ENCODE measurements around the gene UBASH3B.
"Not testable (repeated sequence)": the region's sequence is repeated elsewhere in the genome, so short reads cannot be mapped to it uniquely, and the experiment has no call there.

UBASH3B gene

DNA sequence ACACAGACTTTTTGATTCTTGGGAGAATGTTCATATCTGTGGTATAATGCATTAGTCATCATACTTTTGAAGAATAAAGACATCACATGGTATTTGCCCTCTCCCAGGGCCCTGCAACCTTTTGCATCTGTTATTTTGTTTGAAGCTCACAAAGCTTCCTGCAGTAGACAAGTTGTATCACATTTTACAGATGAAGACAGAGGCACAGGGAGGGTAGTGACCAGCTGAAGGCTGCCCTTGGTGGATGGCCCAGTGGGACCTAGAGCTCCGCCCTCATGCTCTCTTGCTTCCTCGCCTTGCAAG lies 66.4 kb downstream of the UBASH3B start:
- no peak for DNase-seq
- in situ Hi-C loops (cut with MboI; ENCODE audit: low pct_unique_long_range_greater_than_20kb, low sequenced_read_pairs), result no loop called here

DNA sequence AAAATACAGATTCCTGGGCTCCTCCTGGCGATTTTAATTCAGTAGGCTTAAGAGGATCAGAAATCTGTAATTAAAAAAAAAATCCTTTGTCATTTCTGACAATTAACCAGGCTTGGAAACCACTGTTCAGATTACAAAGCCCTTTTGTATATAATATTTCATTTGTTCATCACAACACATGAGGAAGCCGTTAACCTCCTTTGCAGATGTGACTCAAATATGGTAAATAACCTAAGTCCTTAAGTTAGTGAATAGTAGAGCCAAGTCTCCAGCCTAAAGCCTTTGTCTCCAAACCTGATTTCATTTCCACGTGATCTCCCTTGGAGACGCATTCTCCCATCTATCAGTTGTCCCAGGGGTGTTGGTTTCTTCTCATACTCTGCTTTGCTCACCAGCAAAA lies 67.6 kb downstream of the UBASH3B start:
- in situ Hi-C loops (cut with MboI; ENCODE audit: low pct_unique_long_range_greater_than_20kb, low sequenced_read_pairs), result no loop called here
- no peak for DNase-seq

DNA sequence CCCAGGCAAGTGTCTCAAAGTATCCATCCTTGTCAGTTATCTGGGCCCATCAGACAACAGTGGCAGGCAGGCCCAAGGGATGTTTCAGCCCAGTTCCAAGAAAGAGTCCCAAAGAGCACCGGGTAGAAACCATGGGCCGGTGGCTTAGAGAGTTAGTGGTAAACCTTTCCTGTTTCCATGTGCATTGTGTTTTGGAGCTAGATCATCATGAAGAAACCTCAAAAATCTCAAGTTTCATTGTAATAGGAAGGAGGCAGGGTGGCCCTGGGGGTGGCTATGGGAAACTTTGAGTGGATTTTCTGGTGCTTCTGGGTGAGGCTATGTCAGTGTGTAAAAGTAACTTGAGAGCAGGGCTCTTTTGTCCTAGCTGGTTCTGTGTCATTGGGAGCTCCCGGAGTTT lies 68.1 kb downstream of the UBASH3B start:
- DNase-seq, result peak; percentile 86
- in situ Hi-C loops (cut with MboI; ENCODE audit: low pct_unique_long_range_greater_than_20kb, low sequenced_read_pairs), result no loop called here

DNA sequence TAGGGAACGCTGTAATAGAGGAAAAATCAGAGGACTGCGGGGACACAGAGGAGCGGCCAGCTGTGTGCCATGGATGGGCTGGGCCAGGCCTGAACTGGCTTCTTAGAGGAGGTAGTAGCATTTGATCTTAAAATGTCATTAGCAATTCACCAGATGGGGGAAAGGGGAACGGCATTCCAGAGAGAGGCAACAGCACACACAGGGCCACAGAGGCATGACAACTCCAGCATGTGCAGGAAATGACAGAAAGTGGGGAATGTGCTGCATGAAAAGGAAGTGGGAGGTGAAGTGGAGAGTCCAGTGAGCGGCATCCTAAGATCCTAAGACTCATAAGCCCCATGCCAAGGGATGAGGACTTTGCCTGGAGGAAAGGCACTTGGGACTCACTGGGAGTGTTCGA lies 69.0 kb downstream of the UBASH3B start:
- in situ Hi-C loops (cut with MboI; ENCODE audit: low pct_unique_long_range_greater_than_20kb, low sequenced_read_pairs), result no loop called here
- DNase-seq, result no peak

DNA sequence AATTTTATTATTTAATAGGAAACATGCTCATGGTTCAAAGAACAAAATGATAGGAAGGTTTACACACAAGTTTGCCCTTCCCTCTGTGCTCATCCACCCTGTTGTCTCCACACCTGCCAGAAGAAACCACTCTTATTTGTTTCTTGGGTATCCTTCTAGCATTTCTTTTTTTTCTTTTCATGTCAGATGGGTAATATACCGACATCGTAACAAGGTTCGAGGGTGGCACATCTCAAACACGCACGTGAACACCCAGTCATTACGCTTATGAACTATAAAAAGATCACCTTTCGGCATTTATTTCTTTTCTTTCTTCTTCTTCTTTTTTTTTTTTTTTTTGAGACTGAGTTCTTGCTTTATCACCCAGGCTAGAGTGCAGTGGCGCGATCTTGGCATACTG lies 70.5 kb downstream of the UBASH3B start:
- DNase-seq, result no peak
- in situ Hi-C loops (cut with MboI; ENCODE audit: low pct_unique_long_range_greater_than_20kb, low sequenced_read_pairs), result no loop called here

DNA sequence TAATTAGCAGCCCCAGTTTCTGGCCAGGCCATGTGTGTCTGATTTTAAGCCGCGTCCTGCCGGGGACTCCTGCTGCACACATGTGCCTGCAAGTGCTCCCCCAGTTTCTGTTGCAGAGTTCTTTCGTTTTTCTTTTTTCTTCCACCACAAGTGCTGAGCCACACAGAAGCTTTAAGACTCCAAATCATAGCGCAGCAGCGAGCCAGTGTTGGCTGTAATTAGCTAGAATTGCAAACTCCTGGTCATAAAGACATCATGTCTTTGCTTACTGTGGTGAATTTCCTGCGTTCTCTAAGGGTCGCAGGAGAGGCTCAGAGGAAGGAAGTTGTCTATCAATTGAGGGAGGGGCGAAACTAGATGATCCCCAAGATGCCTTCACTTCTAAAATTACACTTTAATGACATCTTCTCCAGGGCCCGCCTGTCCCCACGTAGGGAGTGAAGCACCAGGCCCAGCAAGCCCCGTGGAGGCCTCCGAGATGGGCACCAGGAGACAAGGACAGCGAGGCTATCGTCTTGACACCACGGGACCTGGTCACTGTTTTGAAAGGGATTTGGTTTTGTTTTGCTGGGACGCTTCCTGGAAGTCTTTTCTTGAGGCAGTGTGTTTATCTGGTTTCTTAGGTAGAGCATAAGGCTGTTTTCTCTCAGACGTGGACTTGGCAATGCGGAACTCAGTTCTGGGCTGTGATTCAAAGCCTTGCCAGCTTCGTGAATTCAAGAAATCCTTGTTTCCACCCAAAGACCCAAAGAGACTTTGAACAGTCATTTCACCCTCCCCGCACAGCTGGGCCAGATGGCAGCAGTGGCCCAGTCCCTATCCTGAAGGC lies 71.8 kb downstream of the UBASH3B start:
- peak; percentile 59 for DNase-seq
- in situ Hi-C loops (cut with MboI; ENCODE audit: low pct_unique_long_range_greater_than_20kb, low sequenced_read_pairs), result no loop called here

DNA sequence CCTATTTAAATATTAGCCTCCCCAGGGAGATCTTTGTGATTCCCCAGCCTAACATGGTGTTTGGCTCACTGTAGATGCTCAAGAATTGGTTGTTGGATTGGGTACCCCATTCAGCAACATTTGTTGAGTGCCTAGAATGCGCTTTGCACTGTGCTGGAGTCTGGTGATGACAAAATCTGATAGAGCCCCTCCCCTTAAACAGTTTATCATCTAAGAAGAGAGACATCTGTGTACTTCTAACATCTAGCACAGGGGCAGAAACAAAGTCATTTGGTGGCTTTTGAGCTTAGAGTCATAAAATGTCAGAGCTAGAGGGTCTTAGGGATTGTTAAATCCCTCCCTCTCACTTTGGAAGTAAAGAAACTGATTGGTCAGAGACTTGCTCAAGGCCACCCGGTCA lies 73.0 kb downstream of the UBASH3B start:
- in situ Hi-C loops (cut with MboI; ENCODE audit: low pct_unique_long_range_greater_than_20kb, low sequenced_read_pairs), result no loop called here
- DNase-seq, result no peak

DNA sequence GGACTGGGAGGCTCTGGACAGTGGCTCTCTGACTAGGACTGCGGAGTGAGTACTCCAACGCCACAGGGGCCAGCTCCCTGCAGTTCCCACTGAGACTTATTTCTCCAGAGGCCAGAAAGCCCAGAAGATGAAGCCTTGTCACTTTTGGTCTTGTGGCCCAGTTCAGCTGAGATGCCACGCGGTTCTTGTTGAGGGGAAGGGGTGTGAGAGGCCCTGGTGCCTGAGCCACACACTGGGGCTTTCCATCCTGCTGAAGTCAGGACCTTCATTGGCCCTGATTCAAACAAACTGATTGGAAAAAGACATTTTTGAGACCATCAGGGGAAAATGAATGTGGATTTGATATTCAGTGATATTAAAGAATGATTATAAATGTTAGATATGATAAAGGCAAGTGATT lies 73.6 kb downstream of the UBASH3B start:
- DNase-seq, result no peak
- in situ Hi-C loops (cut with MboI; ENCODE audit: low pct_unique_long_range_greater_than_20kb, low sequenced_read_pairs), result no loop called here

DNA sequence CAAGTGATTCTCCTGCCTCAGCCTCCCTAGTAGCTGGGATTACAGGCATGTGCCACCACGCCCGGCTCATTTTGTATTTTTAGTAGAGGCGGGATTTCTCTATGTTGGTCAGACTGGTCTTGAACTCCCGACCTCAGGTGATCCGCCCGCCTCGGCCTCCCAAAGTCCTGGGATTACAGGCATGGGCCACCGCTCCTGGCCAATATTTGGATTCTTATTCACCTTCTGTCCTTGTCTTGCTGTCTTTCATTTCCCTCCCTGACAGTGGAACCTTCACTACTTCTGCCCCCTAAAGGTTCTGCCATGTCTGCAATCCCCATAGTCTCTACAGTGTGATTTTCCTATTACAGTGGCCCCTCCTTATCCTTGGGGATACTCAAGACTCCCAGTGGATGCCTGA lies 75.2 kb downstream of the UBASH3B start:
- DNase-seq; in situ Hi-C loops (cut with MboI; ENCODE audit: low pct_unique_long_range_greater_than_20kb, low sequenced_read_pairs): not testable (repeated sequence)

DNA sequence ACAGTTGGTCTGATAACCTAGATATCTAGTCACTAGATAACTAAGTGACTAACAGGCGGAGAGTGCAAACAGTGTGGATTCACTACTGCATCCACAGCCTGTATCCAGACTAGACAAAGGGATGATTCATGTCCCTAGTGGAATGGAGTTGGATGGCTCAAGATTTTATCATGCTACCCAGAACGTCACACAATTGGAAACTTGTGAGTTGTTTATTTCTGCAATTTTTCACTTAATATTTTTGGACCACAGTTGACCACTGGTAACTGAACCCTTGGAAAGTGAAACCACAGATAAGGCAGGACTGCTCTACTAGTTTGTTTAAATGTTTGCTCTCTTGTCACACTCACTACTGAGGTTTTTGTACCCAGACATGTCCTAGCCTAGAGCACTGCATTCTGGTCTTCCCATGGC lies 76.0 kb downstream of the UBASH3B start:
- in situ Hi-C loops (cut with MboI; ENCODE audit: low pct_unique_long_range_greater_than_20kb, low sequenced_read_pairs), result no loop called here
- no peak for DNase-seq

DNA sequence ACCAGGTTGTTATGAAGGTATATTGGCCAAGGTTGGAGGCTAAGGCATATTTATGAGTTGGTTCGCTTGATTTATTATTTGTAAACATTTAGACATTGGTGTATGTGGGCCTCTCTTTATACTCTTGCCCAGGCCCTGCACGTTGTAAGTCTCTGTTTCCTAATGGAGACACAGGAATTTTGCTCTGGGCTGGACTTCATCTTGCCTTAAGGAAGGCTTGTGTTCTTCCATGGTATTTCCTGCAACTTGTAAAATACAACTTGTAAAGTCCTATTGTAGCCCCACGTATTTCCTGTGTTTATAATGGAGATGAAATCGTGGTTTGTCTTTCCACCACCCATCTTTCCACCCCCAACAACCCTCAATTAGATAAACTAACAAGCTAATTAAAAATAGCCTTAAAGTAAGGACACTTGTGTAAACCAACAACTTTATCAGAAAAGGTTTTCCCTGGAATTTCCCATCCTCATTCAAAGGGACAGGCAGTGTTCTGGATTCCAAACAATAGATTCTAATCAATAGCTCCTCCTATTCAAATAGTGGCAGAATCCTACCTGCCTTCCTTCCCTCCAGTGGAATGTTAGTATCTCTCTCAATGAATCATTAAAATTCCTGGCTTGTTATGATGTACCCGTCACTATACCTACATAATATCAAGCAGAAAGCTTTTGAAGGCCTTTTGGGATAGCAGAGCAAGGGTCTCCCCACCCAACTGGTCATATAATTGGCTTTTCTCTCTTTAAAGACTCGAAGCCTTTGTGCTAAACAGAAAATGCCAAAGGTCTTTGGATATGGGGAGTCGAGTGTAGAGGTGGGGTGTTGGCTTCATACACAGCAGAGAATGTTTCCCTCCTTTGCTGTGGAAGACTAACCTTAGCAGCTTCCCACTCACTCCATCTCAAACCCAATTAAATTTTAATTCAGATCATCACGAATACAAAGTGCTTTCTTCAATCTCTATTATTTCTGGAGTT lies 77.1 kb downstream of the UBASH3B start:
- DNase-seq, result no peak
- in situ Hi-C loops (cut with MboI; ENCODE audit: low pct_unique_long_range_greater_than_20kb, low sequenced_read_pairs), result no loop called here

DNA sequence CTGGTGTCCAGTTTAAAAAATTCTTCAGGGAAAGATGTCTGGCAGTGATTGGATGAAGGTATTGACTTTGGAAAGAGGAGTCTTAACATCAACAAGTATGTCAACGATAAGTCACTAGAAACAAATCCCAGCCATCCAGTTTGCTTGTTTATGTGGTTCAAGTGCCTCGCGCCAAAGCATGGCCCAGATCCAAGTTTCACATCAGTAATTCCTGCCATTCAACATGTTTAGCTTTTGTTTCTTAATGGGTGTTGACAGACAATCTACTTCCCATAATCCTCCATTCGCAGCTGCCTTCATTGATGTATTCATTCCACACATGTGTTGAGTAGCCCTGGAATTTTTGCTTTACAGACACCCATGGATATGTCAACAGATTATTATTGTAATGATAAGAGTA lies 77.8 kb downstream of the UBASH3B start:
- in situ Hi-C loops (cut with MboI; ENCODE audit: low pct_unique_long_range_greater_than_20kb, low sequenced_read_pairs), result no loop called here
- no peak for DNase-seq

DNA sequence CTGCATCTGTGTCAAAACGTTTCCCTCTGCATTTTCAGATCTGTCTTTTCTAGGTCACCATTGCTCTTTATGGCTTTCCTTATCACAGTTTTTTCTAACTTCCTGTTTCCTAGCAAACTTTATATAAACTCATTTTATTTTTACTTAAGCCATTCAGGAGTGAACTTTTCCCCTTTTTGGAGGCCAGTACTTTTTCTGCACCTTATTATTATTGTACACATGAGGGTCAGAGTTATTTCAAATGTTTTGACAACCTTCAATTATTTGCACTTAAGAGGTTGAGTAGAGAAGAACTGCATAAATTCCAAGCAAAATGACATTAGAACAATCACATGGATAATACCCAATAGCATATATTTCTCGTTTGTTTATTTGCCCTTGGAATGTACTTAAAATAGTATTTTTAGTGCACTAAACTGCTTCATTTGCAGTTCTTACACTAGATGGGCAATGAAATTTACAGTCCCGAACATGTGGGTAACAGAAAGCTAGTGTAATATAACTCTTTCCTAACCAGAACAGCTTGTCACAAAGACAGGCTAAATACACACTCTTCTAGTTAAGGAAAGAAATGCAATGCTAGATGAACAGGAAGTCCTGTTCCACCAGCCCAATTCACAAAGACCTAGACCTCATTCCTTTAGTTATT lies 79.5 kb downstream of the UBASH3B start:
- DNase-seq, result no peak
- in situ Hi-C loops (cut with MboI; ENCODE audit: low pct_unique_long_range_greater_than_20kb, low sequenced_read_pairs), result no loop called here

DNA sequence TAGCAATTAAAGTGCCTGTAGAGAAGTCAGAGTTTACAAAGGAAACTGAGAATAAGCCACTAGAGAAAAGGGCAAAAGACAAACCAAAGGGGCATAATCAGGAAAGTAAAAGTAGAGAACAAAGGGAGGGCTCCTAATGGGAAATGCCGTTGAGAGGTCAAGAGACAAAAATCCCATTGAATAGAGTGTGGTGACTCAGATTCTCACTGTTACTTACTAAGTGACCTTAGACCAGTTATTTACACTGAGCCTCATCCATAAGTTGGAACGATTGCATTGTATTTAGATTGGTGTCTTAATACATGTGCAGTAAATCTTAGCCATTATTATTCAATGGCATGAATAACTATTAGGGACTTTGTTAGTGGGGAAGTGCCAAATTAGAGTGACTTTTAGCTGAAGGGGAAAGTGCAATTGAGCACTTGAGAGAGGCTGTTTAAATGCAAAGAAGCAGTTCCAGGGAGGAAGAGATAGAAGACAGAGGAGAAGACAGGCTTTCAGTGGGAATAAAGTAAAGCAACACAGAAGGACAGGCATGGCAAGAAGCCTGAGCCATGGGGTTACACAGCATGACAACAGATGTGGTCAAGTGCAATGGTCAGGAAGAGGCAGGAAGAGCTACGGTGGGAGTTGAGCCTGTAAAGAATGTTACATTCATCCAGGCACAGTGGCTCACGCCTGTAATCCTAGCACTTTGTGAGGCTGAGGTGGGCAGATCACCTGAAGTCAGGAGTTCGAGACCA lies 82.6 kb downstream of the UBASH3B start:
- DNase-seq, result no peak

DNA sequence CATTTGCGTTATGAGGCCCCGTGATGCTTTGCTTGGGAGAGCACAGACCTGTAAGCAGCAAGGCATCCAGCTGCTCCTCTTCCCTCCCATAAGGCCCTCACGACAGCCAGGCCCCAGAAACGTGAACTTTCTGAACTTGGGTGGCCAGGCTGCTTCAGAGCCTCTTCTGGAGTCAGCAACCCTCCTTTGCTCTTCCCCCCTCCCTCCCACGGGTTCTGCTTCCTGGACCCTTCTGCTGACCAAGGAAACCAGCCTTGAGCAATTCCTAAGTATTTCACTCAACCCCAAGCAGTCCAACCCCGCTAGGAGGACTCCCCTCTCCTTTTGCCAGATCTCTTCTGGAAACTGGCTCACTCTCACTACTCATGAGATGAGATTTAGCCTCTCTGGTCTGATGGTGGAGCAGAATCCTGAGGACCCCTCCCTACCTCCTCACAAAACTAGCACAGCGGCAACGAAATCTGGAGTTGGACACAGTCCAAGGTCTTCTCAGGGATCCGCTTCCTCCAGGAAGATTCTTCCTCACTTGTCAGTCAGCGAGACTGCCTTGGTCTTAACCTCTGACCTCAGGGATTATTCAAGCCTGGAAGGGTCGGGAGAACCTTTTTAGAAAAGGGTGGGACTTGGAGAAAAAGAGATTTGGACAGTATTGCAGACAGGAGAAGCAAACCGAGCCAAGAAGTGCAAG lies 86.2 kb downstream of the UBASH3B start:
- in situ Hi-C loops (cut with MboI; ENCODE audit: low pct_unique_long_range_greater_than_20kb, low sequenced_read_pairs), result no loop called here
- no peak for DNase-seq

More for the DNA sequence above, 82.6 kb downstream of the UBASH3B start:
- in situ Hi-C loops (cut with MboI; ENCODE audit: low pct_unique_long_range_greater_than_20kb, low sequenced_read_pairs), result no loop called here

DNA sequence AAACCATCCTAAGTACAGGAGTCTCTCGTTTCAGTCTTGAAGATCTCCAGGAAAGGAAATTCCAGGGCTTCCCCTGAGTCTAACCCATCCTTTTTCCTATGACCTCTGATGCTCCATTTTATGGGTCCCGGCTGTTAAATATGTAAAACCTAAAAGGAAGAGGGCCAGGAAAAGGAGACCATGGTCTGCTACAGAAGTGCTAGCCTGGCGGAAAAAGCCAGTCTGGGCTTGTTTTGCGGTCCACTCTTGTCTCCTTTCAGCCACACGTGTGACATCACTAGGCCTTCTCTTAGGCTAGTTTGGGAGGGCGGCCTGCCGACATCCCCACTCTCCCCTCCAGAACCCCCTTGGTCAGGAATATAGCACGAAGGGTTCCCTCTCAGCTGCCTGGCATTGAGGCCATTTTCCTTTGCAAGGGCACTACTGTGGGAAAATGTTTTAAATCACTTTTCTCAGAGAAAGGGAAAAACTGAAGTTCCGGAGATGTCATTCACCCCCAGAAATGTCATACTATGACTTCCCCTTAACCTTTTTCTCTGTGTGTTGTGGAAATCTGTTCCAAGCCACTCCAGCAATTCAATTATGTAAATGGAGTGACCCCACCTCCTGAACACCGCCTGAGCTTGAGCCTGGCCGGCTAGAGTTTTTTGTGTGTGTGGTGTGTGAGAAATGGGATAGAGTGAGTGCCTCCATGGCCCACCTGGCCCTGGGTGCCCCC lies 86.9 kb downstream of the UBASH3B start:
- in situ Hi-C loops (cut with MboI; ENCODE audit: low pct_unique_long_range_greater_than_20kb, low sequenced_read_pairs), result no loop called here
- no peak for DNase-seq

DNA sequence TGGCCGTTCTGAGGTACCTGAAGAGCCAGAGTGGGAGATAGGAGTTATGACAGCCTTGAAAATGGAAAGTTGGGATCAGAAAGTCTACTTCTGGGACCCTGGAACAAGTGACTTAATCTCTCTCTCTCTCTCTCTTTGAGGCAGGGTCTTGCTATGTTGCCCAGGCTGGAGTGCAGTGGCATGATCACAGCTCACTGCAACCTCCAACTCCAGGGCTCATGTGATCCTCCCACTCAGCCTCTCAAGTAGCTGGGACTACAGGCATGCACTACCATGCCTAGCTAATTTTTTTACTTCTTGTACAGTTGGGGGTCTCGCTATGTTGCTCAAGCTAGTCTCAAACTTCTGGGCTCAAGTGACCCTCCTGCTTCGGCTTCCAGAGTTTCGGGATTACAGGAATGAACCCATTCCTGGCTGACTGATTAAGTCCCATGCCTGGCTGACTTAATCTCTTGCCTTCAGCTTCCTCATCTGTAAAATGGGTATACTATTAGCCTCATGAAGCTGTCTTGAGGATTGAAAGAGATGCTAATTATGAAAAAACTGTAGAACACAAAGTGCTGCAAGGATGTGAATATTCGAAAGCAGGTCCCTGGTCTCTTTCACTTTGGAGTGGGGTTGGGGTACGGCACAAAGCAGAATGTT lies 87.7 kb downstream of the UBASH3B start:
- DNase-seq, result no peak
- in situ Hi-C loops (cut with MboI; ENCODE audit: low pct_unique_long_range_greater_than_20kb, low sequenced_read_pairs), result no loop called here

DNA sequence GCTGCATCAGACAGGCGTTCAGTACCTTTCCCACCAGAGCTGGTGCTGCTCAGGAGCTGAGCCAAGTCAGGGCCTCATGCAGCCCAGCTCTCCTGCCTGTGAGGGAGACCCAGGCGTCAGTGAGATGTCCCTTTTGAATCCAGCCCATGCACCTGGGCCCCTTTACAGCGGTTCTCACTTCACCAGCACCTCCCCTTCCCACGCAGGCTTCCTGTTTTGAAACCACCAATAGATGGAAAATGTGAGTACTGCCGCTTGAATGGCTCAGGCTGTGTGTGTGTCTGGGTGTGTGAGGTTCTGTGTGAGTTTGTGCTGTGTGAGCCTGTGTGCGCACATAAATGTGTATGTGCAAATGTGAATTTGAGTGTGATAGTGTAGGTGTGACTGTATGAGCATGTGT lies 88.4 kb downstream of the UBASH3B start:
- peak; percentile 97 for DNase-seq
- in situ Hi-C loops (cut with MboI; ENCODE audit: low pct_unique_long_range_greater_than_20kb, low sequenced_read_pairs), result no loop called here

Measured in KBM-7 (cell line).